ENCODE results near the gene ANGPTL8.

Gene ANGPTL8, protein sequence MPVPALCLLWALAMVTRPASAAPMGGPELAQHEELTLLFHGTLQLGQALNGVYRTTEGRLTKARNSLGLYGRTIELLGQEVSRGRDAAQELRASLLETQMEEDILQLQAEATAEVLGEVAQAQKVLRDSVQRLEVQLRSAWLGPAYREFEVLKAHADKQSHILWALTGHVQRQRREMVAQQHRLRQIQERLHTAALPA

DNA sequence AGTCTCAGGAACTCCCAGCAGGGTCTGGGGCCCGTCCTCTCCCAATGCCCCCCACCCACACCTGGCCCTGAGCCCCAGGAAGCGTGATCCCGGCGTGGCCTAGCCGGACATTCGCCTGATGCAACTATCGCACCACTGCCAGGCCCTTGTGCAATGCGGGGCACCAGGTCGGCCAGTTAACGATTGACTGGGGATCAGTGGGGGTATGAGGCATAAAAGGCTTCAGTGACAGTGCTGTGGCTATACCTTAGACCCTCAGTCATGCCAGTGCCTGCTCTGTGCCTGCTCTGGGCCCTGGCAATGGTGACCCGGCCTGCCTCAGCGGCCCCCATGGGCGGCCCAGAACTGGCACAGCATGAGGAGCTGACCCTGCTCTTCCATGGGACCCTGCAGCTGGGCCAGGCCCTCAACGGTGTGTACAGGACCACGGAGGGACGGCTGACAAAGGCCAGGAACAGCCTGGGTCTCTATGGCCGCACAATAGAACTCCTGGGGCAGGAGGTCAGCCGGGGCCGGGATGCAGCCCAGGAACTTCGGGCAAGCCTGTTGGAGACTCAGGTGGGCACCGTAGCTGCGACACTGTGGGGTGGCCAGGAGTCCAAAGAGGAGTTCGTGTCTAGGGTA, at the start of gene ANGPTL8:
Gene ANGPTL8 (plus strand): TSS at position 243 of the 624 bp plus-strand sequence. CDS start 19 bp downstream, at position 262.
- DNase-seq (ENCODE audit: low spot score), result no peak

DNA sequence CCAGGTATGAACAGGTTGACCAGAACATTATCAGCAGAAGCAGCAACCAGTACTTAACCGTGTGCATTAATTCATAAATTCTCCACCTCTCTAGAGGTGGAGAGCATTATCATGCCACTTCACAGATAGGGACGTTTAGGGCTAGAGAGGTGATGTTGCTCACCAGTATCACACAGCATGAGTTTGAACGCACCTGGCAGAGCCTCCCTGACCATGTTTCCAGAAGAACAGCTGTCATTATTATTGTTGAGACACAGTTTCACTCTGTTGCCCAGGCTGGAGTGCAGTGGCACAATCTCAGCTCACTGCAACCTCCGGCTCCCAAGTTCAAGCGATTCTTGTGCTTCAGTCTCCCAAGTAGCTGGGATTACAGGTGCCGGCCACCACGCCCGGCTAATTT, 48.9 kb upstream of the ANGPTL8 start:
- no peak for DNase-seq (ENCODE audit: low spot score)

GRCh38 chr19:11191273-11191755, 48.1 kb upstream of the ANGPTL8 start:
- DNase-seq (ENCODE audit: low spot score), result no peak

GRCh38 chr19:11191934-11192333, 47.5 kb upstream of the ANGPTL8 start:
- no peak for DNase-seq (ENCODE audit: low spot score)

DNA sequence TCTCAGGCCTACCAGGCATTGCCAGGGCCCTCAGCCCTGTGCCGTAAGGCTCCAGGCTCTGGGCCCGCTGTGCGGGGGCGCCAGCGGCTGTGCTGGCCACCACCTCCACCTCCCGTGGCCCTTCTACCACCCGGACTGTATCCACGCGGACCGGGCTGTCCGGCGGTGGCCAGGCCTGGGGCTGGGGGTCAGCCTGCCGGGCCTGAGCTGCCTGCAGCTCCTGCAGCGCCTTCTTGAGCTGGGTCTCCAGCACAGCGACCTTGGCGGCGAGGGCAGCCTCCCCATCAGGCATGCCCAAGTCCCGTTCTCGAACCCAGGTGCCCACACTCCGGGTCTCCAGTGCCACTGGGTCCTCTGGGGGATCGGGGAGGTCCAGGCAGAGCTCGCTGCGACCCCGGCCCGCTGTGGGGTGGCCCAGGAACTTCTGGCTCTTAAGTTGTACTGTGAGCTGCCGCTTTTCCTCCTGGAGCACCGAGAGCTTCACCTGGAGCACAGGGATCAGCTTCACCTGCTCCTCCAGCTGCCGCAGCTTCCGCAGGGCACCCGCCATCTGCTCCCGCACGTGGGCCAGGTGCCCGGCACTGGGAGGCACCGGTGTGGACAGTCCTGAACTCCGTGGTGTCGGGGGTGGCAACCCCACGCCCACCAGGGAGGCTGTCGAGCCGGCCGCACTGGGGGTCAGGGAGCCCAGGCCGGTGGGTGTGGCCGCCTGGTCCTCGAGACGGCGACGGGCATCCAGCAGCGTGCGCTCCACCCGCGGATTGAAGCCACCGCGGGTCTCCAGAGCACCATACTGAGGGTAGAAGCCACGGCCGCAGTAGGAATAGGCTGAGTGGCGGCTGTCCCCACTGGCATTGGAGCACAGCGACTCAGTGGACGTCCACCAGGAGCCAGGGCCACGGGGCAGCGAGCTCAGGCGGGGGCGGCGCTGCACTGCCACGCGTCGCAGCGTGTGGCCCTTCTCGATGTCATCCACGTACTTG, 46.2 kb upstream of the ANGPTL8 start:
- DNase-seq (ENCODE audit: low spot score), result no peak

- no peak for DNase-seq (ENCODE audit: low spot score)
These were observed 45.2 kb upstream of the ANGPTL8 start for GRCh38 chr19:11194173-11194572.

- no peak for DNase-seq (ENCODE audit: low spot score)
These were observed 44.5 kb upstream of the ANGPTL8 start for GRCh38 chr19:11194656-11195558.

- DNase-seq (ENCODE audit: low spot score), result no peak
These were observed 43.7 kb upstream of the ANGPTL8 start for GRCh38 chr19:11195681-11196080.

GRCh38 chr19:11196406-11197287, 42.8 kb upstream of the ANGPTL8 start:
- DNase-seq (ENCODE audit: low spot score), result no peak

DNA sequence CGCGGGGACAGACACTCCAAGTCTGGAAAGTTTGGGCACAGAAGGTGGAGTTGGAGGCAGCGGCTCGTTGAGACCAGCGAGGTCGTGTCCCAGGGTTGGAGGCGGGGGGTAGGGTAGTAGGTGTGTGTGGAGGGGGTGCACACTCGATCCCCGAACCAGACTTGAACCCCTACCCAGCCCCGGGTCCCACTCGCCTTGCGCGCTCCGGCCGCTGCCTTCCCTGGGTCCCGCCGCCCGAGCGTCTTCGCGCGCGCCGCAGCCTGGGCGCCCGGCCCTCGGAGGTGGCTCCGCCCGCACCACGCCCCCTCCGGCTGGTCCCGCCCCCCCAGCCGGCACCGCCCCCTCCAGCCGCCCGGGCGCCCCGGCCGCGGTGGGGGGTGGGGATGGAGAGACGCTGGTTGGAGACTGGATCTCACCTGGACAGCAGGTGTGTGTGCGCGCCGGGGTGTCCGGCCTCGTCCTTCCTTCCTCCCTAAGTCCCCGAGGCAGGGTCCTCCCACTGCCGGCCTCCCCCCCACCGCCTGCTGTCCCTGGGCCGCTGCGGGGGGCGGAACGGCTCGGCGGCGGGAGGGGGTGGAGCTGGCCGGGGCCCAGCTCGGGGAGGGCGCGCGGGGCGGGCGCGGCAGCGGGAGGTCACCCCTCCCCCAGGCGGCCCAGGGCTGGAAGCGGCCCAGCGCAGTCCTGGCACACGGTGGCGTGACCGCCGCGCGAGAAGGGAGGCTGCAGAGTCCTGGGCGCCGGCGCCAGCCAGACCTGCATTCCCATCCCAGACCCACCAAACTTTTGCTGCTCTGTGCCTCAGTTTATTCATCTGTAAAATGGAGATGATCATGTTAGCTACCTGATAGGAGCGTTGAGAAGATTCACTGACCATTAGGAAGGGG, 41.9 kb upstream of the ANGPTL8 start, which contains the start of gene KANK2:
Gene KANK2 (minus strand): TSS at position 255 of the 884 bp plus-strand sequence. CDS start 3,034 bp downstream, outside the sequence.
- DNase-seq (ENCODE audit: low spot score), result peak; percentile 70

DNA sequence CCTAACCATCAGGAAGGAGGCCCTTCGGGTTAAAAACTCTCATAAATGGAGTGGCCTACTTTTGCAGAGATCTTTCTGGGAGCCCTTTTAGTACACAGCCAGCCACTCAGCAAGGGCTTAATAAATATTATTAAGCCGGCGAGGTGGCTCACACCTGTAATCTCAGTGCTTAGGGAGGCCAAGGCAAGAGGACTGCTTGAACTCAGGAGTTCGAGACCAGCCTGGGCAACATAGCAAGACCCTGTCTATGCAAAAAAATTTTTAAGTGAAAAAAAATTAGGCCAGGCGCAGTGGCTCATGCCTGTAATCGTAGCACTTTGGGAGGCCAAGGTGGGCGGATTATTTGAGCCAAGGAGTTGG, 41.3 kb upstream of the ANGPTL8 start:
- DNase-seq (ENCODE audit: low spot score), result no peak

GRCh38 chr19:11198769-11199424, 40.5 kb upstream of the ANGPTL8 start:
- DNase-seq (ENCODE audit: low spot score), result no peak

- DNase-seq (ENCODE audit: low spot score), result no peak
These were observed 39.9 kb upstream of the ANGPTL8 start for GRCh38 chr19:11199517-11199916.

GRCh38 chr19:11200015-11200574, 39.3 kb upstream of the ANGPTL8 start:
- no peak for DNase-seq (ENCODE audit: low spot score)

GRCh38 chr19:11200931-11201330, 38.5 kb upstream of the ANGPTL8 start:
- no peak for DNase-seq (ENCODE audit: low spot score)

DNA sequence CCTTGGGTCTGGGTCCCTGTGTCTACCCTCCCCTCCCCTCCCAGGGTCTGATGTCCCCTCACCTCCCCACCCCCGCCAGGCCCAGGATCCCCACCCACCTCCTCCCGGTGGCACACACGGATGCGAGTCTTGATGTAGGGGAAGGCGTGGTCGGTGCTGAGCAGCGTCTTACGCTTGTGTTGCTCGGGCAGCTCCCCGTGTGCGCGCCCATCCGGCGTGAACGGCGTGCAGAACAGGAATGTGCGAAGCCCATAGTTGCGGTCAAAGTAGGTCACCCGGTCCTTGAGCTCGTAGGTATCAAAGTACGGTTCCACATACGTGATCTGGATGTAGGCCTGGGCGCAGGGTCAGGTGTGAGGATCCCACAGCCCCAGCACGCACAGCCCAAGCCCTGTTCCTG, 37.6 kb upstream of the ANGPTL8 start:
- no peak for DNase-seq (ENCODE audit: low spot score)

DNA sequence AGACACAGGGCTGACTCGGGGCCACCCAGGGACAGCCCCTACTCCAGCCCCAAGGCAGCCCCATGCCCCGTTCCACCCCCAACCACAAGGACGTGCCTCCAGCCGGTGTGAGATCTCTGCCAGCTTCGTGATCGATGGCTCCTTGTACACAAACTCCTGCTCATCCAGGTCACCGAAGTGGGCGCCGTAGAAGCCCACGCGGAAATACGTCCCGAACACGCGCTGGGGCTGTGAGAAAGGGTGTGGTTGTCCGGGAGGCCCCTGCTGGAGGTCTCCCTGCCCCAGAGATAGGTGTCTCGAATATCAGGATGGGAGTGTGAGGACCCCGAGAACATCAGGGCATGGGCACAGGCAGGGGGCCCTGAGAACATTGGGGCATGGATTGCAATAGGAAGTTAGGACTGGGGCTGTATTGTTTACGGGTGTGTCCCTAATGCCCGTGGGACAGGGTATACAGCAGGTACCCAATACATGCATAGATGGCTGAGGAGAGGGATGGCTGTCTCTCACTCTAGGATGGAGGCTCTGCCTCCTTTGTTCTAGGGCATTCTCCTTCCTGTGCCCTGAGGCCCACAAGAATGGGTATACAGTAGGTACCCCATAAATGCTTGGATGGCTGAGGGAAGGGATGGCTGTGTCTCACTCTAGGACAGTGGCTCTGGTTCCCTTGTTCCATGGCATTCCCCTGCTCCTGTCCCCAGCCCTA, 36.8 kb upstream of the ANGPTL8 start:
- DNase-seq (ENCODE audit: low spot score), result no peak
